Posterior cingulate gyrus (tissue), 11 donors: ENCODE measurements around the gene SRP14.
"Not testable (repeated sequence)": the region's sequence is repeated elsewhere in the genome, so short reads cannot be mapped to it uniquely, and the experiment has no call there.

Experiments used
- DNase-seq, 10 donors: peaks; one replicate each; pipeline versions ENCODE4 v3.0.0 to v3.0.0-alpha.2; 2020 to 2021; ENCODE audit warnings: mixed read lengths in 3 of 10
- intact Hi-C: fragments of 100-400 bp; cut with DNase I; formaldehyde crosslinking; loops from one replicate; pipeline ENCODE4 v1.15.1; 2023

Gene SRP14

DNA sequence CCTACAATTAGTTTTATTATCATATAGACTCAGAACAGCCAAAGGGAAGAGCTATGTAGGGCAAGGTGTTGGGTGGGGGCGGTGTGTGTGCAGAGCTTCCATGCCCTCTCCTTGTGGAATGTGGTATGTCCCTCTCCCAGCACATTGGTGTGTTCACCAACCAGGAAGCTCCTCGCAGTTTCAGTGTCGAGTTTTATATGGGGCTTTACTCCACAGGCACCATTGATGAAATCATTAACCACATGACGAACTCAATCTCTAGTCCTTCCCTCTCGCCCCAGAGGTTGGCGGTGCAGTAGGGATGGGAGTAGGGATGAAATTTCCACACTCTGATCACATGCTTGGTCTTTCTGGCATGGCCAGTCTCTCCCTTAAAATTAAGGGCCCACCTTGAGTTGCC, 13.6 kb upstream of the SRP14 start:
- DNase-seq = no peak

DNA sequence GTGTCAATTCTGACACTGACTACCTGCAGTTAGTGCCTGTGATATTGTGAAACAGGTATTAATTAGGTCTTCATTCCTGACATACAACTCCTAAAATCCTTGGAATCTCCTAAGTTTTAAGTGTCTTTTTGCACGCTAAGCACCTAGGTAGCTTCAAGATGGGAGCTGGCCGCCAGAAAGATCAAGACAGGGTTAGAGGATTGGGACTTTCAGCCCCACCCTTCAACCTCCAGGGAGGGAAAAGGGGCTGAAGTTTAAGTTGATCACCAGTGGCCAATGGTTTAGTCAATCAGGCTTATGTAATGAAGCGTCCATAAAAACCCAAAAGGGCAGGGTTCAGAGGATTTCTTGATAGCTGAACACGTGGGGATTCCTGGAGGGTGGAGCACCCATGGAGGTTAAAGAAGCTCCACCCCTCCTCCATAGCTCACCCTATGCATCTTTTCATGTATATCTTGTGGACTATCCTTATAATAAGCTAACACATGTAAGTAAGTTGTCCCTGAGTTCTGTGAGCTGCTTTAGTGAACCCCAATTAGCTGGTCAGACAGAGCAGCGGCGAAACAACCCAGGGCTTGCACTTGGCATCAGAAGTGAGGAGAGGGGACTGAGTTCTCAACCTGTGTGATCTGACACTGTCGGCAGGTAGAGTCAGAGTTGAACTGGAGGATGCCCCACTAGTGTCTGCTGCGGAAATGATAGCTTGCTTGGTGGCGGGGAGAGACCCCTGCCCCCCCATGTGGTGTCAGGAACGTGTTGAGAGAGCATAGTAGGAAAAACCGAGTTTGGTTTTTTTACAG, 12.8 kb upstream of the SRP14 start:
- DNase-seq = peak in 1 of 10 donors; percentile 5
- intact Hi-C loops = no loop called here

More for the DNA sequence above, 13.6 kb upstream of the SRP14 start:
- intact Hi-C loops = no loop called here

DNA sequence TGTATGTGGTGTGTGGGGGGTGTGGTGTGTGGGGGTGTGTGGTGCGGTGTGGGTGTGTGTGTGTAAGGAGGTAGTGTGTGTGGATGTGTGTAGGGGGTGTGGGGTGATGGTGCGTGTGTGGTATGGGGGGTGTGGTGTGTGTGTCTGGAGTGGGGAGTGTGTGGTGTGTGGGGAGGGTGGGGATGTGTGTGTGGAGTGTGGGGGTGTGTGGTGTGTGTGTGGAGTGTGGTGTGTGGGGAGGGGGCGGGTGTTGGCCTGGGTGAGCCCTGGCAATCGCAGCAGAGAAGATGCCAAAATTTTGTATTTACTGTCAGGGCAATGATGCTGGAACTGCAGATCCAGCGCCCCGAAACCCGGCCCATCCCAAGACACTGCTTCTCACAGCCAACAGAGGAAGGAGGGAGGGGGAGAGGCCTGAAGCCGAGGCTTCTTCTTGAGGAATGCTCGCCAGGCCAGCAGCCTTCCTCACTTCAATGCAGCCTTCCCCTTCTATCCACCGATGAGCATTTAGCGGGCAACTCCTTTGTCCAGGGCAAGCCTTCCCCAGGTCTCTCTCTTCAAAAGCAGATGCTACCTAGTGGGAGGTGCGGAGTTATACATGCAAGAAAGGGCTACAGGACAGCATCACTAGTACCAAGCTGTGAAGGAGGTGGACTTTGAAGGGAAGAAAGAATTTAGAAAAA, 11.9 kb upstream of the SRP14 start:
- intact Hi-C loops = no loop called here
- peak in 1 of 10 donors; percentile 5 for DNase-seq

DNA sequence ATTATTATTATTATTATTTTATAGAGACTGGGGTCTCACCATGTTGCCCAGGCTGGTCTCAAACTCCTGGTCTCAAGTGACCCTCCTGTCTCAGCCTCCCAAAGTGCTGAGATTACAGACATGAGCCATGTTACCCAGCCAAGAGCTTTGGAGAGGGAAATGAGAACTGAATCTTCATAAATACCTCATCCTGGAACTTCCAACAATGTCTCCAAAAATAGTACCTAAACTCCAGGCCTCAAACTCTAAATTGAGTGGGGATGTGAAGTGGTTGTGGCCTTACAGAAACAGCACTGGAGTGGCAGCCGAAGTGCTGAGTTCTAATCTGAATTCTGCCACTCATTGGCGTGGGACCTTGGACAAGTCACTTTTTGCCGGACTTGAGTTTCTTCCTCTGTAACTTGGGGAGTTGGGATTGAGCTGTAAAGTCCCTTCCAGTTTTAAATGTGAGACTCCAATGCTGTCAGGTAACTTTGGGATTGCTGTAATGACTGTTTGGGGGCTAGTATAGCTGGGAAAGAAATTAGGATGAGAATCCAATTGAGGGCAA, 10.0 kb upstream of the SRP14 start:
- intact Hi-C loops = no loop called here
- DNase-seq = no peak

DNA sequence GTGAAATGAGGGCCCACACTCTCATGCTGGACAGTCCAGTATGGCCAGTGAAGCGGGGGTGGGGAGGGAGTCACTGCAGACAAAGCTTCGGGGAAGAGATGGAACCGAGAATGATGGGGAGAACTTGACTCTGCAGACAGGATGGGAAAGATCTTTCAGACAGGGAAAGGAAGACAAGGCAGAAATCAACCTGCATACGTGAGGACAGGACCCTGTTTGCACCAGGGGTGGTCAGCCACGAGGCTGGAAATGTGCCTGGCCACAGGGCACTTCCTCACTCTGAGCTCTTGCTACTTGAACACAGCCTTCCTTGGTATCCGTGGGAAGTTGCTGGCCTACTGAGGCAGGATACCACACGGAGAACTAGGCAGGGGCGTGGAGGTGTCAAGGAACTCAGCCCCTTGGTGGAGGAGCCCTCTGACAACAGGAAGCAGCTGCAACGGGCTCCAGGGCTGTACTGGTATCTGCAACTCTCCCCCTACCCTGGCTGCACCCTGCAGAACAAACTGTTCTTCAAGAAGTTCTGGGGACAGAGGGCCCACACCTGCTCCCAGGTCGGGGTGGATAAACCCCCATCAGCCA, 9.3 kb upstream of the SRP14 start:
- intact Hi-C loops = no loop called here
- peak in 1 of 10 donors; percentile 72 for DNase-seq

DNA sequence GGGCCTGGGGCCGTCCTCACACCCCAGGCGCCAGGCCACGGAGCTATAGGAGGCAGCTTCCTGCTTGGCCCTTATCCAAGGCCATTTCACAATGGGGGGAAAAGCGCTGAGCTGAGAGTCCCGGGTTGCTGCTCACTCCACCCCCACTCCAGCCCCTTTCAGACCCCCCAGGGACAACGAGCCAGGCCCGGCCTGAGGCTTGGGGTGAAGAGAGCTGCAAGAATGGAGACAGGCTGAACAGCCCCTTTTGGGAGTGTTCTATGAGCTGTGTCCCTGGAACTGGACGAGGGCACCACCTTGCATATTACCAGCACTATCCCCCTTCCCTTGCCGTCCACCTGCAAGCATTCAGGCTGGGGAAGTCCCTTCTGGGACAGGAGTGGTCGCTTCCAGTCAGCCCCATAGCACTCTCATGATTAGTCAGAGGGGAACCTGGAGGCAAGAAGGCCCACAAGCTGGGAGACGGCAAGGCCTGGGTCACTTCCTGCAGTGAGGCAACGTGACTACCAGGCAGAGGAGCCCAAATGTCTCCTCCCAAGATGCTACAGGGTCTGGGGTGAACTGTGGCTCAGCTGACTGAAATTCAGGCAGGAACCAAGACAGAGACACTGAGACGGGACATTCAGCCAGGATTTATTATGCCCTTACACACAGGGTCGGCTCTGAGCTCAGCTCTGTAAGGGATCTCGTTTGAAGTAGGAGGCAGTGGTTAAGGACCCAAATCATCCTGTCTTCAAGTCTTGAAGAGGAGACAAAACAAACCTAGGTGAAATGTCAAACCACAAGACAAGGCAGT, 8.6 kb upstream of the SRP14 start:
- DNase-seq = peak in 4 of 10 donors; percentile 39 to 89 (median 54)

DNA sequence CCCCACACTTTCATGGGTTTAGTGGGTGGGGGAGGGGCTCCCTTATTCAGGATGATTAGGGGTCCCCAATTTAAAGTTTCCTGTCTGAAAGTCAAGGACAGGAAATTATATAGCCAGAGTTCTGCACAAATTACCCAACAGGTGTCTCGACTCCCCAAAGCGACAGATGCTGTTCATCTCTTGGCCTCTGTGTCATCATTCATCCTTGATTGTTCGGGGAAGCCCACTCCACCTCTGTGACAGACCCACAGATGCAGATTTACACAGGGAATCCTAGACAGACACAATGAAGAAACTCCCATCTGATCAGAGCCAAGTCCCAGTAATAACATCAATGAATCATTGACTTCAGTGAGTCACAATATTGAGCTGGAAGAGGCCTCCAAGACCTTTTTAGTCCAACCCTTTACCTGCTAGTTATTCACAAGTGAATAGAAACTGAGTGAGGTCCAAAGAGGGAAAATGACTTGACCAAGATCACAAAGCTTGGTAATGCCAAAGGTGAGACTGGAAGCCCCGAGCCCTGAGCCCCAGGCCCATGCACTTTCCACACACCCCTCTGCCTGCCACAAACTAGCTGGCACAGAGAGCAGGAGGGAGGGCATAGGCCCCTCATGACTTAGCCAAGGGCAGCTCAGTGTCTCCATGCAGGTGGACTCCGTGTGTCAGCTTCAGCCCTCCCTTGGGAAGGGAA, 7.9 kb upstream of the SRP14 start:
- intact Hi-C loops = no loop called here
- DNase-seq = peak in 1 of 10 donors; percentile 68

More for the DNA sequence above, 8.6 kb upstream of the SRP14 start:
- intact Hi-C loops = no loop called here

DNA sequence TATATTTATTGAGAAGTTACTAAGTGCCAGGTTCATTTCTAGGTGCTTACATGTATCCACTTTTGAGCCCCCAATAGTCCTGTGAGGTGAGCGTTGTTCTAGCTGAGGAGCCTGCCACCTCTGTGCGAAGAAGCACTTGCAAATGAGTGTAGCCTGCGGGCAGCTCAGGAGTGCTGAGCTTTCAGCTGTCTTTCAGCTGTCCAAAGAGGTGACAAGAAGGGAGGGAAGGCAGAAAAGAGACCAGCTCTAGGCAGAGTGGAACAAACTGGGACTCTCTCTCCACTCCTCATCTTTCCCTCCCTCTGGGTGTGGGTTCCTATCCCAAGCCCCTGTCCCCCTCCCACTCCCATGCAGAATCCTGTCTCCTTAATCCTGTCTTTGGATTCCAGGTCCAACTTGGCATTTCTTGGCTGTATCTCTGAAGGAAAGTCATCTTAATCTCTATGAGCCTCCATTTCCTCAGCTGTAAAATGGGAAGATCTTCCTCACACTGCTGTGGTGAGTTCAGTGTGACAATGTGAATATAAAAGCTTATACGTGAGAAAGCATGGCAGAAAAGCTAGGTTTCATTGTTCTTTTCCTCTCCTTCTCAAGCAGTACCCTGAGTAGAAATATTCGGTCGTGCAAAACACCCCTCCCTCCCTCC, 6.7 kb upstream of the SRP14 start:
- DNase-seq = peak in 1 of 10 donors; percentile 72
- intact Hi-C loops = loop anchor here (1.0 to 2.0 kb wide), 2 partner anchors 59 to 229 kb away; no protein-coding TSS in a partner anchor

DNA sequence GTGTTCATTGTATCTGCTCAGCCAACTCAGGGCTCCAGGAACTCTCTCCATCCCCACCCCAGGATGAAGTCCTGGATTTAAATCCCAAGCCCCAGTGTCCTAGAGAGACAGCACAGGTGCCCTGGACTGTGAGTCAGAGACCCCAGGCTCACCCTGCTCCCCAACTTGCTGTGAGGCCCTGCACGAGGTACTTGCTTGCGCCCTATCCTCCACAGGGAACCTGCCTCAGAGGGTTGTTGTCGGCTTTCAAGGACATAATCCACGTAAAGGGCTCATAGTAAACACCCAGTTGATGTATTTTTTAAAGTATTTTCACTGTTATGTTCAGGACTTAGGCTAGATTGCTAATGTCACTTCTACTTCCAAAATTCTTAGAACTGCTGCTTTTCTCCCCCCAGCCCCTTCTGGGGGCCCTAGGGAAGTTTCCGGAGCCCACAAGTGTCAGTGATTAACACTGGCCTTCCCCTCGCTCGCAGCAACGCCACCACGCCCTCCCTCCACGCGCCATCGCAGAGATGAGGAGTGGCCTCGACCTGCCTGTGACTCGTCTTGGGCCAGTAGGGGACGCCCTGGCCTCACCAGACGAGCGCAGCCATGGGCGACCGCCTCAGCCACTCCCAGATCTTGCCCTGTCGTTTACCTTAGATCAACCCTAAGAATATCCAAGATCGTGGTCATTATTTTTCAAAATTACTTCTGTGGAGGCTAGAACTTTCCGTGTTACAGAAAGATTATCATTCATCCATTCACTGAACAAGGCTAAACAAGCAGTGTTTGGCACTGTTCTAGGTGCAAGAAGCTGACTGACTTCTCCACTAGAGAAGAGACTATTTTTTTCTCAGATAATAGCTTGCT, 6.0 kb upstream of the SRP14 start:
- intact Hi-C loops = loop anchor here (1.0 to 2.0 kb wide), 2 partner anchors 60 to 229 kb away; no protein-coding TSS in a partner anchor
- peak; percentile 68 to 97 (median 81) for DNase-seq

DNA sequence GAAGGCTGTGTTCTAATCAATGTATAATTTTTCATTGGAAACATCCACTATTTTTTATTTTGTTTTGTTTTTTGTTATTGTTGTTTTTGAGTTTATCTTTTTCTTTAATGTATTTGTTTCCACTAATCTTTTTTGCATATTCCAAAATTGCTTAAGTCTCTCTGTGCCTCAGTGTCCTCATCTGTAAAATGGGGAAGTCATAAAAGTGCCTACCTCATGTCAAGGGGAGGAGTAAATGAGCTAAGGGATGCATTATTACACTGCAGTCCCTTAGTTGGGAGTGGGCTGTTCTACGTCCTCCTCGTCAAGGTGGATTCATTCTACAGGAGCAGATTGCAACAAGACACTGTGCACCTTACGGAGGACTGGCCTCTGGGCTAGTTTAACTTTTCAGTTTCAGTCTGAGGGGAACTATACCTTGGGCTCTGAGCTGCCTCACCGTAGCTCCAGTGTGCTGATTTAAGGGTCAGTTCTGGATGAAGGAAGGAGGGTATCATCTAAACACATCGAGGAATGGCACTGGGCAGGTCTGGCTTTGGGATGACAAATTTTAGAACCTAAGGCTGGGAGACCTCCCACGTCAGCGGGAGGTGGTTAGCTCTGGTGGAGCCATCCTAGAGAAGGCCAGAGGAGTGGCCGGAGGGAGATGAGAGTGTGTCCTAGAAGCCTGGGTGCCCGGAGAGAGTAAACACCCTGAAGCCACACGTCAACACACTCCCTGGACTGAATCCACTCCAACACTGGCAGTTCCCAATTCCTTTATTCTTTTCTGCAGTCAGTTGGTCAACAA, 5.1 kb upstream of the SRP14 start:
- no peak for DNase-seq
- intact Hi-C loops = loop anchor here (2.0 kb wide), 1 partner anchor 61 kb away; no protein-coding TSS in a partner anchor

DNA sequence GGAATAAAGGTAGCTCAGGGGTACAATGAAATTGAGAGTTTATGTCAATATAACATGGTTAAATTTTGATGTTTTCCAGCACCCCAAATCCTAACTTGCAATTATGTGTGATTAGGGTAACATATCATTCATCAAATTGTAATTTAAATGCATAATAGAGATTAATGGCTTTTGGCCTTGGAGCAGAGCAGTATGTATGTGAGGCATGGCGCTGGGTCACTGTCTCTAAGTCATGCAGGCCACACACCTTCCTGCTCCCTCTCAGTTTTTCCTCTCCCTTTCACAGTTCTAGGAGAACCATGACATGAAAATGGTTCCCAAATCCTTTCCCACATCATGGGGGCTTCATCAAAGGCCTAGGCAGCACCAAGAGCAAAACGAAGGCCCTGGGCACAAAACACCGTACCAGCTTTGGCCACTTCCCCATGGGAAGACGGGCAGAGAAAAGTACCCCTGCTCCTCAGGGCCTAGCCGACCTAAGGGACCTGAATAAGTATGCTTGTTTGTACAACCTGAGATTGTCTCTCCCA, 3.9 kb upstream of the SRP14 start:
- intact Hi-C loops = no loop called here
- DNase-seq = no peak

DNA sequence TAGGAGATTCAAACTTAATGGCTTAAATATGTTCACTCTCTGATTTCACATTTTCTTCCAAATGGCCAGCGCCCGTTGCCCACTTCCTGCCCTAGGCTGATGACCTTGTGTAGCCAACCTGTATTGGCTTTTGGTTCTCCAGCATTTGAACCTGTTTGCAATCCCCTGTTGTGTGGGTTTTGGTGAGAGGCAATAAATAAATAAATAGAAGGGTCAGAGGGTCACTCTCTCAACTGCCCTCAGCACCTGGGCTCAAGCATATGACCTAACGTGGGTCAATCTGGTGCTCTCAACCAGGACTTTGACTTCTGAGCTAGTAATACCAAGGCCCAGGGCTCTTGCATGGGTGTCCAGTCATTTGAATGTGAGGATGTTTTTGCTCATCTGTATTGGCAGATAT, 1.8 kb upstream of the SRP14 start:
- intact Hi-C loops = no loop called here
- DNase-seq = no peak

DNA sequence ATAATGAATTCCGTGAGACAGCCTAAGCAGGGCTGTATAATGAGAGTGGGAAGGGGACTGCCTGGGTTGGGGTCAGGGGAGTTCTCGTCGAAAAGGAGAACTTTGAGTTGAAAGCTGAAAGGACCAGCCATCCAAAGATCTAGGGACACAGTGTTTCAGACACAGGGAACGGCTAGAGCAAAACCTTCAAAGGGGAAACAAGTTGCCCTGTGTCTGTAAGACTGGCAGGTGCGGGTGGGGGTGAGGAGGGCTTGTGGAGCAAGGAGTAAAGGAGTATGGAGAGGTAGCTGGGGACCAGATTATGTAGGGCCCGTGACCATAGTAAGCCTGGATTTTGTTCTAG, 1.3 kb upstream of the SRP14 start:
- intact Hi-C loops = no loop called here
- DNase-seq = no peak

DNA sequence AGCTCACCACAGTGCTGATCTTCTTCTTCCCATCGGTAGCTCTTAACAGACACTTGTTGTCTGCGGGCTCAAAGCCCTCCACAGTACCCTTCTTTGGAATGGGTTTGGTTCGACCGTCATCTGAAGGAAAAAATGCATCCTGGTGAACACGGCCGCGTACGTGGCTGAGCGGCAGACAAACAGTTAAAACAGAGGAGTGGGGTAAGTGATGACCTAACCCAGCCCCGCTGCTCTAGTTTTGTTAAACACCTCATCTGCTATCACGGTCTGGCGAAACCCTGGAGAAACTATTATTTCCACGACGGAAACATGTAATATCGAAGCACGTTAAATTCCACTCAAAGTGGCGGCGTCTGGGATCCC, 725 bp downstream of the SRP14 start:
- intact Hi-C loops = loop anchor here (5.0 kb wide), 1 partner anchor 124 kb away; the partner anchor contains the start of gene BUB1B
- DNase-seq = no peak

DNA sequence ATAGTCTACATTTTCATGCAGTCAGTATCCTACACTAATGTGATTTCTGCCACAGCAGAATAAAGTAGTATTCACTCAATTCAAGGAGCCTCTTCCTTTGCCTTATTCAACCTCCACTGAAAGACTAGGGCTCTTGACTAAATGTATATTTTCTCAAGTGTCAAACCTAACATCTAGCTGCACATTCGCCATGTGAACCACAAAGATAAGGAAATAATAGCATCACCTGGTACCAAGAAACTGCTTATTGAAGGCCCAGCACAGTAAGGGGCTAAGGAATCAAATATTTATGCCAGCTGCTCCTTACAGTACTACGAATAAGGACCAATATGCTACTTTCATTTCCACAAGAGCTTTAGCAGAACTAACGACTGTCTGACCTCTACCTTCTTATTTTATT, 1.3 kb downstream of the SRP14 start:
- intact Hi-C loops = loop anchor here (5.0 kb wide), 1 partner anchor 125 kb away; the partner anchor contains the start of gene BUB1B
- DNase-seq = no peak

DNA sequence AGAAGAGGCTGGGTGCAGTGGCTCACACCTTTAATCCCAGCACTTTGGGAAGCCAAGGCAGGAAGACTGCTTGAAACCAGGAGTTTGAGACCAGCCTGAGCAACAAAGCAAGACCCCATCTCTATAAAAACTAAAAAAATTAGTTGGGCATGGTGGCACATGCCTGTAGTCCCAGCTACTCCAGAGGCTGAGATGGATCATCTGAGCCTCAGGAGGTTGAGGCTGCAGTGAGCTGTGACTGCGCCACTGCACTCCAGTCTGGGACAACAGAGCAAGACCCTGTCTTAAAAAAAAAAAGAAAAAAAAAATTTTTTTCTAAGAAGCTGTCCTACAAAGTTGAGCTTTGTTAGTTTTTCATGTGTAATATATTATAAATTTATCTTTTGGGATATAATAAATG, 3.8 kb downstream of the SRP14 start:
- intact Hi-C loops = loop anchor here (5.0 kb wide), 1 partner anchor 127 kb away; the partner anchor contains the start of gene BUB1B

More for the DNA sequence above, 3.8 kb downstream of the SRP14 start:
- DNase-seq = not testable (repeated sequence)
